ENCODE results near the gene NIN.

The NIN gene

GRCh38 chr14:50837850-50838470, 7.0 kb upstream of the NIN start:
- in situ Hi-C loops (cut with MboI; ENCODE audit: low sequenced_read_pairs) = no loop called here

- in situ Hi-C loops (cut with MboI; ENCODE audit: low sequenced_read_pairs) = no loop called here
These were observed 6.3 kb upstream of the NIN start for GRCh38 chr14:50837271-50837670.

- in situ Hi-C loops (cut with MboI; ENCODE audit: low sequenced_read_pairs) = no loop called here
These were observed 5.6 kb upstream of the NIN start for GRCh38 chr14:50836515-50836914.

GRCh38 chr14:50835280-50835679, 4.3 kb upstream of the NIN start:
- in situ Hi-C loops (cut with MboI; ENCODE audit: low sequenced_read_pairs) = no loop called here

GRCh38 chr14:50834802-50835276, 3.9 kb upstream of the NIN start:
- in situ Hi-C loops (cut with MboI; ENCODE audit: low sequenced_read_pairs) = no loop called here

GRCh38 chr14:50832935-50833630, 2.1 kb upstream of the NIN start:
- in situ Hi-C loops (cut with MboI; ENCODE audit: low sequenced_read_pairs) = no loop called here

- in situ Hi-C loops (cut with MboI; ENCODE audit: low sequenced_read_pairs) = no loop called here
These were observed 785 bp upstream of the NIN start for GRCh38 chr14:50831726-50832168.

GRCh38 chr14:50830044-50830931, 674 bp downstream of the NIN start:
- in situ Hi-C loops (cut with MboI; ENCODE audit: low sequenced_read_pairs) = no loop called here

- in situ Hi-C loops (cut with MboI; ENCODE audit: low sequenced_read_pairs) = no loop called here
These were observed 1.4 kb downstream of the NIN start for GRCh38 chr14:50829489-50830043.

GRCh38 chr14:50828721-50829488, 2.1 kb downstream of the NIN start:
- in situ Hi-C loops (cut with MboI; ENCODE audit: low sequenced_read_pairs) = no loop called here

GRCh38 chr14:50826681-50827080, 4.3 kb downstream of the NIN start:
- in situ Hi-C loops (cut with MboI; ENCODE audit: low sequenced_read_pairs) = no loop called here

GRCh38 chr14:50825307-50825706, 5.7 kb downstream of the NIN start:
- in situ Hi-C loops (cut with MboI; ENCODE audit: low sequenced_read_pairs) = no loop called here

- in situ Hi-C loops (cut with MboI; ENCODE audit: low sequenced_read_pairs) = no loop called here
These were observed 7.0 kb downstream of the NIN start for GRCh38 chr14:50823762-50824636.

GRCh38 chr14:50823051-50823761, 7.8 kb downstream of the NIN start:
- in situ Hi-C loops (cut with MboI; ENCODE audit: low sequenced_read_pairs) = no loop called here

GRCh38 chr14:50822501-50823042, 8.4 kb downstream of the NIN start:
- in situ Hi-C loops (cut with MboI; ENCODE audit: low sequenced_read_pairs) = no loop called here

GRCh38 chr14:50821510-50822464, 9.2 kb downstream of the NIN start:
- in situ Hi-C loops (cut with MboI; ENCODE audit: low sequenced_read_pairs) = no loop called here

GRCh38 chr14:50820786-50821509, 10.0 kb downstream of the NIN start:
- in situ Hi-C loops (cut with MboI; ENCODE audit: low sequenced_read_pairs) = no loop called here

All from hTERT RPE-1 (cell line).